NAMALWA (cell line): Measurements from ENCODE around the gene S100A2.
"Not testable (repeated sequence)": the region's sequence is repeated elsewhere in the genome, so short reads cannot be mapped to it uniquely, and the experiment has no call there.

Experiments used
- DNase-seq: peaks from one replicate; pipeline ENCODE4 v3.0.0-alpha.2; 2015; ENCODE audit warnings: low spot score

The S100A2 gene

DNA sequence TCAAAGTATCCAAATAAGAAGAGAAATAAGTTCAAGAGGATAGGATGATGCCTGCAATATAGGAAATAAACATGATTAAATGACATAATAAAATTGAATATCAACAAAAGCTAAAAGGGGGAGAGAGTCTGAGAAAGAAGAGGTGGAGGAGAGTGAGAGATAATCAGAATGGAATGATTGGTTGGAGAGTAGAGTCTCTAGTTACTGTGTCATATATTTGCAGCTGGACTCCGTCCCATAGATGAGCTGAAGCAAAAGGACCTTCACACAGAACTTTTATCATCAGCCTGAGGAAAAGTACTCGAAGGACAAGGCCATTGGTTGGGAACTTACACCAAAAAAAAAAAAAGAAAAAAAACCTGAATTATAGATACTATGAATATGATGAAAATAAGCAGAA, 22.8 kb upstream of the S100A2 start:
- no peak for DNase-seq

DNA sequence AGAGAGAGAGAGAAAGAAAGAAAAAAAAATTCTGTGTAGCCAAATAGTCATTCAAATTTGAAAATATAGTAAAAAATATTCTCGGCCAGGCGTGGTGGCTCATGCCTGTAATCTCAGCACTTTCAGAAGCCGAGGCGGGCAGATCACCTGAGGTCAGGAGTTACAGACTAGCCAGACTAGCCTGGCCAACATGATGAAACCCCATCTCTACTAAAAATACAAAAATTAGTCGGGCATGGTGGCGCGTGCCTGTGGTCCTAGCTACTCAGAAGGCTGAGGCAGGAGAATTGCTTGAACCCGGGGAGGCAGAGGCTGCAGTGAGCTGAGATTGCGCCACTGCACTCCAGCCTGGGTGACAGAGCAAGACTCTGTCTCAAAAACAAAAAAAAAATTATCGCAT, 22.4 kb upstream of the S100A2 start:
- DNase-seq: not testable (repeated sequence)

GRCh38 chr1:153587314-153587713, 21.7 kb upstream of the S100A2 start:
- DNase-seq: no peak

DNA sequence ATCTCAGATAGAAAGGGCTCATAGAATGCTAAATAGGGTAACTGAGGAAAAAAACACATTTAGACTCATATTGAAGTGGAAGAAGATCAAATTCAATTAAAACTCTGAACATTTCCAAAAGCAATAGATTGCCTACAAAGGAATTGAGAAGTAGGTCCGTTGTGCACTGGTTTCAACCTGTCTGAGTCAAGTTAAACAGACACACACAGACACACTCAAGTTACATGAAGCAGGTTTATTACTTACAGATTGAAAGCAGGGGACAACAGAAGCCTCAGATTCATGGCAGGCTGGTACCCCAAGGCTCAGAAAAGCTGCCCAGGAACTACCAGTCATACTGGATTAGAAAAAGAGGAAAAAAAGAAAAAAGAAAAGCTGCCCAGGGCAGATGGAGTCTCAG, 20.7 kb upstream of the S100A2 start:
- DNase-seq: no peak

- DNase-seq: no peak
Observed at GRCh38 chr1:153585006-153585405, 19.4 kb upstream of the S100A2 start.

DNA sequence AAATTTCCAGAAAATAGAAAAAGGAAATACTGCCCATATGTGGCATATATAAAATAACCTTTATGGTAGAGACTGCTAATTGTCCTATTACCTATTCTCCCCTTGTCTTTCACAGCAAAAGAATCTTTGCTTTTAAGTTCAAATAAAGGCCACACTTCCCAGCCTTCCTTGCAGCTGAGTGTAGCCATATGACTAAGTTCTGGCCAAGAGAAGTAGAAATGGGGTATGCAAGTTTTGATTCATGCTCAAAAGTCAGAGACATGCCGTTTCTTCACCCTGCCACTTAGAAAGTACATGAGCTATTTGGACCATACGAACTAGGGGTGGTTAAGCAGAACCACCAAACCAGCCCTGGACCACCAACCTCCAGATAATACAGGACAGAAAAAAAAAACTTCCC, 18.3 kb upstream of the S100A2 start:
- DNase-seq: no peak

- DNase-seq: not testable (repeated sequence)
Observed at GRCh38 chr1:153583514-153583913, 17.9 kb upstream of the S100A2 start.

DNA sequence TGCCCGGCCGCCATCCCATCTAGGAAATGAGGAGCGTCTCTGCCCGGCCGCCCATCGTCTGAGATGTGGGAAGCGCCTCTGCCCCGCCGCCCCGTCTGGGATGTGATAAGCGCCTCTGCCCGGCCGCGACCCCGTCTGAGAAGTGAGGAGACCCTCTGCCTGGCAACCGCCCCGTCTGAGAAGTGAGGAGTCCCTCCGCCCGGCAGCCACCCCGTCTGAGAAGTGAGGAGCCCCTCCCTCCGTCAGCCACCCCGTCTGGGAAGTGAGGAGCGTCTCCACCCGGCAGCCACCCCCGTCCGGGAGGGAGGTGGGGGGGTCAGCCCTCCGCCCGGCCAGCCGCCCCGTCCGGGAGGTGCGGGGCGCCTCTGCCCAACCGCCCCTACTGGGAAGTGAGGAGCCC, 17.2 kb upstream of the S100A2 start:
- DNase-seq: not testable (repeated sequence)

DNA sequence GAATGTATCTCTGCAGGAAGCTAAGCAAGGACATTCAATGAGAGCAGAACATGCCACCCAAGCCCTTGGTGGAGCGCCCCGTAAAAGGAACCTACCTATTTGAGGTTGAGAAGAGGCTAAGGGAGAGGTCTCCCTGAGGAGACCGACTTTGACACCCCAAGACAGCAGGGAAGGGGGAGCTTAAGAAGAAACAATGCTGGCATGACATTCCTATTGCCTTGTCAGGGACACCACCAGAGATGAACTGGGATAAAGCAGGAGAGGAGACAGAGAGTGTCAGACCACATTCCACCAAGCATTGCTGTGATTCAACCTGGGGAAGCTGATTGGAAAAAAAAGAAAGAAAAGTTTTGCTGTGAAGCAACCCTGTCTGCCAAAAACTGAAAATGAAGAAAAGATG, 13.3 kb upstream of the S100A2 start:
- DNase-seq: no peak

GRCh38 chr1:153578490-153578889, 12.8 kb upstream of the S100A2 start:
- DNase-seq: no peak

- DNase-seq: no peak
Observed at GRCh38 chr1:153577624-153578051, 12.0 kb upstream of the S100A2 start.

- no peak for DNase-seq
Observed at GRCh38 chr1:153577138-153577537, 11.5 kb upstream of the S100A2 start.

DNA sequence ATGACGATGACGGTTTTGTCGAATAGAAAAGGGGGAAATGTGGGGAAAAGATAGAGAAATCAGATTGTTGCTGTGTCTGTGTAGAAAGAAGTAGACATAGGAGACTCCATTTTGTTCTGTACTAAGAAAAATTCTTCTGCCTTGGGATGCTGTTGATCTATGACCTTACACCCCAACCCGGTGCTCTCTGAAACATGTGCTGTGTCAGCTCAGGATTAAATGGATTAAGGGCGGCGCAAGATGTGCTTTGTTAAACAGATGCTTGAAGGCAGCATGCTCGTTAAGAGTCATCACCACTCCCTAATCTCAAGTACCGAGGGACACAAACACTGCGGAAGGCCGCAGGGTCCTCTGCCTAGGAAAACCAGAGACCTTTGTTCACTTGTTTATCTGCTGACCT, 9.9 kb upstream of the S100A2 start:
- DNase-seq: not testable (repeated sequence)

DNA sequence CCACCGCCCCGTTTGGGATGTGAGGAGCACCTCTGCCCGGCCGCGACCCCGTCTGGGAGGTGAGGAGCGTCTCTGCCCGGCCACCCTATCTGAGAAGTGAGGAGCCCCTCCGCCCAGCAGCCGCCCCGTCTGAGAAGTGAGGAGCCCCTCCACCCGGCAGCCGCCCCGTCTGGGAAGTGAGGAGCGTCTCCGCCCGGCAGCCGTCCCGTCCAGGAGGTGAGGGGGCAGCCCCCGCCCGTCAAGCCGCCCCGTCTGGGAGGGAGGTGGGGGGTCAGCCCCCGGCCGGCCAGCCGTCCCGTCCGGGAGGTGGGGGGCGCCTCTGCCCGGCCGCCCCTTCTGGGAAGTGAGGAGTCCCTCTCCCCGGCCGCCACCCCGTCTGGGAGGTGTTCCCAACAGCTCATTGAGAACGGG, 9.4 kb upstream of the S100A2 start:
- not testable (repeated sequence) for DNase-seq

DNA sequence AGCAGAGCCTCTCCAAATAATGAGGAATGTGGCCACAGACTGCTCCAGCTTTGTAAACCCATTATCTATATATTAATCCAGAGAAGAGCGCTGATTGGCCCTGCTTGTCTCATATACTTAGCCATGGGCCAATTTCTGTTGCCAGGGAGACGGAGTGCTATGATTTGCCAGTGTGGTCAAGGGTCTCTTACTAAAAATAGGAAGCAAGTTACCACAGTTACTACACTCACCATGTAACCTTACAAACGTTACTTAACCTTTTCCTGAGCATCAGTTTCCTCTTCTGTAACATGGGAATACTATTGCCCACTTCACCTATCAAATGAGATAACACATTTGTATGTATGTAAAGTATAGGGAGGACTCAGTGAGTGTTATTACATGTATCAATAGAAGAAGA, 7.7 kb upstream of the S100A2 start:
- no peak for DNase-seq

- peak; percentile 89 for DNase-seq
Observed at GRCh38 chr1:153572569-153573015, 6.9 kb upstream of the S100A2 start.

- no peak for DNase-seq
Observed at GRCh38 chr1:153571706-153572105, 6.1 kb upstream of the S100A2 start.

DNA sequence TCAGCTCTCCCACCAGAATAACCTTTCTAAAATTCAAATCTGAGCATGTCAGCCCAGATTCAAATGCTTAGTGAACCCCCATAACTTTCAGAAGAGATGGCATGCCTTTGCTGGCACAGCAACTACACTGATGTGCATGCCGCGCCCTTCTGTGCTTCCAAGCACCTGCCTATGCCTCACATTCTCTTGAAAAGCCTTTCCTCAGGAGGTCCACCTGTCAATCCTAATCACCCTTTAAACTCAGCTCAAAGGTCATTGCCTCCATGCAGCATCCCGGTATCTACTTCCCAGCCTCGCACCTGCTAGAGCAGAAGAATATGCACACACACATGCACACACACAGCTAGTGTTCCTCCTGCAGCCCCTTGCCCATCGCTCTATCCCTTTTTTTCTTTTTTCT, 5.2 kb upstream of the S100A2 start:
- no peak for DNase-seq

- DNase-seq: no peak
Observed at GRCh38 chr1:153569465-153569864, 3.8 kb upstream of the S100A2 start.

DNA sequence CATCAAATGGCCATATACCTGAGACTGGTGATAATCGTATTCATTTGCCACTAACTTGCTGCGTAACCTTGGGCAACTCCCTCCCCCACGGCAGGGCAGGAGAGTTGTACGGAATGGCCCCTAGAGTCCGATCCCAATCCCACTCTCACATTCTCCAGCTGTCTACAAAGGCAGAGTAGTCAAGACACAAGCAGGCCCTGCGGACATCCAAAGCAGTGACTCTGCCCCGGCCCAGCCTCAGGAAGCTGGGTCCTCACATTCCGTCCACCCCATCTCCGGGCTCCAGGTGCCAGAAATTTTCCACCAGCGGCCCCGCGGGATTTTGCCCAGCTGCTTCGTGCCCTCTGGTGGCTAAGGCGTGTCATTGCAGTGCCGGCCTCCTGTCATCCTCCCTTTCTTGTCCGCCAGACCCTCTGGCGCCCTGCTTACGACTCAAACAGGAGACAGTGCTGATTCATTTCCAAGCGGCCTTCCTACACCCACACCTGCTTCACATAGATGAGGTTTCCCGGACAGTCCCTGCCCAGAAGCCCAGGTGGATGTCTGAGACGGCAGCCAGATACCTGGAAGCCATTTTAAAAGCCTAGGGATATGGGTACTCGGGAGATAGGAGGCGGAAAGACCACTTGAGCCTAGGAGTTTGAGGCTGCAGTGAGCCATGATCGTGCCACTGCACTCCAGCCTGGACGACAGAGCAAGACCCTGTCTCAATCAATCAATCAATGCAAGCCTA, 2.9 kb upstream of the S100A2 start:
- peak; percentile 91 for DNase-seq

DNA sequence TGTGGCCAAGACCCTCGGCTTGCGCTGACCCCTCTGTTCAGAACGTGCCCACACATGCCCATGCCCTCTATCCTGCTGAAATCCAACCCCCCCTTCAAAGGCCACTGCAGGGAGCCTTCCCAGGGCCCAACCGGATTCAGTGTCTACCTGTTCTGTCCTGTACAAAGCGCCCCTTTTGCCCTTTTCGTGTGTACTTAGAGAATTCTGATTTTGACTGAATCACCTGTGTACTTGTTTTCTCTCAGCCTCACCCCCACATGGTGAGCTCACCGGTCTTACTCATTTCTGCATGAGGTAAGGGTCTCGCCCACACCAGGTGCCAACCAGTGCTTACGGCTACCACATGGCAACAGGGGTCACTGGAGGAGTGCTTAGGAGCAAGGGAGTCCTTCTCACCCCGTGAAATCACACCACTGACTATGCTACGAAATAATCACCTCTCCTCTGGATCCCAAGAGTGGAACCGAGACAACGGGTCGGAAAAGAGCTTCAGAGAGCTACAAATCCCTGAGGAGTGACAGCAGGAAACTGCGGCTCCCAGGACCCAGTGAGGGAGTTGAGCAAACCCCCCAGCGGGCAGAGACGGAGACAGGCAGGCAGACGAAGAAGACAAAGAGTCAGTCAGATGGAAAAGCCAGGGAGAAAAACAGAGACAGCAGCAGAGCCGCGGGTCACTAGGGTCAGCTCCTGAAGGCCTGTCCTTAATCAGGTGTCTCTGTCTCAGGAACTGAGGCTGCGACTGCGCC, 2.1 kb upstream of the S100A2 start:
- peak; percentile 35 for DNase-seq

DNA sequence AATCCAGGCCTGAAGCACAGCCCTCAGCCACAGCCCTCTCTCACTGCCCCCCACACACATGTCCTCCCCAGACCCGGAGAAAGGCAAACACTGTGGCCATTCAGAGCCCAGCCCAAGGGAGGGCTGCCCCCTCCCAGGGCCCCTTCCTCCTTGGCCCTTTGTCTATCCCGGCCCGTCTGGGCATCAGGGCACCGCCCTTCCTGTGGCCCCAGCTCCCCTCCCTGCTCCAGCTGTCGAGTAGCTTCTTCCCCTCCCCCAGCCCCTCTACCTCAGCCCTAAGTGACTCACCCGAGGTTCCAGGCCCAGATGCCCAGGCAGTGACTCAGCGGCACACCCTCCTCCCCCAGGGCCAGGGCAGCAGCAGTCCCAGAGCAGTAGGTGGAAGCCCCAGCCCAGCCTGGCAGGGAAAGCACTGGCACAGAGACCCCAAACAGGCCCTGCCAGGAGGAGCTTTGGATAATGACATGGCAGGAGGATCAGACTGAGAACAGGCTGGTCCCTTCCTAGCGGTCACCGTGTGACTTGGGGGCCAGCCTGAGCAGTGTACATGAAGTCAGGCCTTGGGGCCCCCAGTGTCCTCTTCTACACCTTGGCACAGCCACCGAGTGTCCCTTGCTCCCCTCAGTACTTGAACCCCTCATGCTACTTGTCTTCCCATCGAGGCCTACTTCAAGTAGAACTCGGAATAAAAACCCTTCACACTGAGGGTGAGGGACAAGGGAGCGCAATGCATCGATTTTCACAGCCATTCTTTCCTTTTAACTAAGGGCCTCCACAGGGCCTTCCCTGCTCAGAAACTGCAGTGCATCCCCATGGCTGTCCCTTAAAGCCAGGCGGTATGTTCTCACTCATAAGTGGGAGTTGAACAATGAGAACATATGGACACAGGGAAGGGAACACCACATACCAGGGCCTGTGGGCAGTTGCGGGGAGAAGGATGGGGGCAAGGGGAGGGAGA, 1.0 kb upstream of the S100A2 start:
- DNase-seq: peak; percentile 42
